KG1 (cell line): ENCODE data around the gene MFSD6.
"Not testable (repeated sequence)": the region's sequence is repeated elsewhere in the genome, so short reads cannot be mapped to it uniquely, and the experiment has no call there.

ENCODE experiments used
- DNase-seq: peaks from one replicate; lab custom pipeline; 2025; lab: John Stamatoyannopoulos, UW

MFSD6 gene

DNA sequence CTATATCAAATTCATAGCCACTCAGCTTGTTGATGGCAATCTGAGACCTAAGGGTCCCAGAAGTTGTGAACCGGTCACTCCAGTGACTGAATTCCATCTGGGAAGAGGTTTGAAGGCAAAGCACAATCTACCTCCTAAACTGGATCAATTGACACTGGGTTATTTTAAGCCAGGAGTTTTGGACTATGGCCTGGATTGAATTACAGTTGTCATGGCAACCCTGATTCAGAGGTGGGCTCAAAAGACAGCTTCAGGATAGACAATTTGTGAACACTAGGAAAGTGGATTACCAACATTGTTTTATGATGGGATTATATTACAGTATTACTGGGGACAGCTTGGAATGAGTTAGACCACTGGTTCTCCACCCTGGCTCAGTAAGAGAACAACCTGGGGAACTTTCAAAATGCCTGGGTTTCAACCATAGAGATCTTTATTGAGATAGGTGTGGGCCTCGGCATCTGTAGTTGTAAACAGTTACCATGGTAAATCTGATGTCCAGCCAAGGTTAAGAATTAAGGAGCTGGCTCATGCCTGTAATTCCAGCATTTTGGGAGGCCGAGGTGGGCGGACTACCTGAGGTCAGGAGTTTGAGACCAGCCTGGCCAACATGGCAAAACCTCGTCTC is 58.8 kb downstream of the MFSD6 start:
- DNase-seq = no peak

GRCh38 chr2:190467575-190468083 is 59.5 kb downstream of the MFSD6 start:
- DNase-seq = no peak

GRCh38 chr2:190468354-190468753 is 60.2 kb downstream of the MFSD6 start:
- not testable (repeated sequence) for DNase-seq

- peak; percentile 35 for DNase-seq
Measured at GRCh38 chr2:190468814-190469569, 60.8 kb downstream of the MFSD6 start.

DNA sequence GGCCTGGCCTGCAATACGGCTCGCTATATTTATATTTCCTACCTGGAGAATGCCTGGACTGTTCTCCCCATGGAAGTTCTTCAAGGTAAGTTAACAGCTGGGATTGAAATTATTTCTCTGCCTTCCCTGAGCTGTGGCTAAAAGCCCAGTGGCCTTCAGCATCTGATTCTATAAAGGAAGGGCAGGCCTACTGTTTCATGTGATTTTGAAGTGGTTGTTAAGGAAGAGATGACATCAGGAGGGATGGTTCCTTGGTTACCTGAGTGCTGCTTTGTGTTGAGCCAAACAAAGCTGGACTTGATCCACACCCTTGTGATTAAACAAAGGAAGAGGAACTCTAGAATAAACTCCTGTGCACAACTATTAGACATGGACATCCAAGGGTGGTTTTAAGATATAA is 61.6 kb downstream of the MFSD6 start:
- no peak for DNase-seq

- no peak for DNase-seq
Measured at GRCh38 chr2:190470256-190470826, 62.2 kb downstream of the MFSD6 start.

DNA sequence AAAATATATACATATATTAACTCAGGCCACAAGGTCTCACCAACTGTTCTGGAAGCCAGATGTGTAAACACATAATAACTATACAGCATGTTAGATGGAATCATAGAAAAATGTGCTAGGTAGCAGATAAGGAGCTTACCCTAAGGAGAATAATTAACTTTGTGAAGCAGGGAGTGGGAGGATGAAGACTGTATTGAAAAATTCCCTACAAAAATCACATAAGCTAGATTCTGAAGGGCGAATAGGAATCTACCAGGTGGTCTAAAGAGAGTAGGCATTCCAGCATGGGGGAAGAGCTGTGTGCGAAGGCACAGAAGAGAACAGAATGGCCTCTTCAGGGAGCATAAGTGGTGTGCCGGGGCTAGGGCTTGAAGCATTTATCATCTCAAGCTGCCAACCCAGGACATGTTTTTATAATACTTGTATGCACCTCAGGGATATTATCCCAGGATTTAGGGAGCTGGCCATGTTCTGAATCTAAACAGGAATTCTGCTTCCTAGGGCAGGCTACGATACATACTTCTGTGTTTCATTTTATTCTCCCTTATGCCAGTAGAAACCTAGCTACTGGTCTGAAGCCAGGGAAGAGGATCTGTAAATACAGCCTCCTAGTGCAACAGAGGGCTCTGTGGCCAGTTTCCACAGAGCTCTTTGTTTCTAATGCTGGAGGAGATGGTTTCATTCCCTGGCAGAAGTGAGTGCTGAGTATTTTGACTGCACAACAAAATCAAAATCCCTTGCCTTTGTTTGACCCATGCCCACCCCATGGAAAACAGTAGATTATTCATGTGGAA is 69.7 kb downstream of the MFSD6 start:
- DNase-seq = no peak

DNA sequence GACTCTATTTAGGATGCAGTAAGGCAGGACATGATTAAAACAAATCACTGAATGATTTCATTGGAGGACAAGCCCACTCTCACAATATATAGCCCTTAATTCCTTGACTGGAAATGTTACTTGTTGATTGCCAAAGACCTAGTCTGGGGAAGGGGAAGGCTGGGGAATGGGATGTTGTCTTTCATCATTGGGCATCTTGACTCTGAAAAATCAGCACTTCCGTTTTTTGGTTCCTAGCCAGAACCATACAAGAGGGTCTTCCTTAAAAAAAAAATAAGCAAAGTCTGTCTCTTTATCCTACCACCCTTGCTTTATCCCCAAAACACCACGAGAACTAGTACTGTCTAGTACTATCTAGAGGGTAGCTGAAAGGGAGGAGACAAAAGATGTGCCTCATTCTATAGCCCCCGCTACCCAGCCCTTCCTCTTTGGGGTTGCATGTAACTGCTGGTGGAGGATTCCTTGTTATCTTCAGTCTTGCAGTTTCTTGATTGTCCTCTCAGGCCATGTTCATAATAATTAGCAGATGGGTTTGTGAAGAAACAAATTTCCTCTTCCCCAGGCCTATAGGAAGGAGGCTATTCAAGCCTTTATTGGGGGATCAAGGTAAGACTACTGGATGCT is 70.5 kb downstream of the MFSD6 start:
- DNase-seq = no peak

DNA sequence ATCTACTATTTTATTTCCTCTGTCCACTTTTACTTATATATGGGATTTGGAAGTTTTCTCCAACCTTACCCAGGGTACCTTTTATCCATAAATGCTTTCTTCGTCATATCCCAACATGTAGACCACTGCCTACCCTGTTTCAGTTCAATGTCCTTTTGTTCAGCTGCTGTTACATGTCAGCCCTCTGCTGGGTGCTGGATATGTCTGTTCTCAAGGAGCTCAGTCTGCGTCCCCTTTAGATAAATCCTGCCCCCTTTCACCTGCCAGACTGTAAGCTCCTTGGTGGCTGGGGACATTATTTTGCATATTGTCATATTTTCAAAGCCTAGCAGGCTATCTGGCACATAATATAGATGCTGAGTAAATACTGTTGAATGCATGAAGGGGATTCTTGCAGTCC is 73.2 kb downstream of the MFSD6 start:
- no peak for DNase-seq

DNA sequence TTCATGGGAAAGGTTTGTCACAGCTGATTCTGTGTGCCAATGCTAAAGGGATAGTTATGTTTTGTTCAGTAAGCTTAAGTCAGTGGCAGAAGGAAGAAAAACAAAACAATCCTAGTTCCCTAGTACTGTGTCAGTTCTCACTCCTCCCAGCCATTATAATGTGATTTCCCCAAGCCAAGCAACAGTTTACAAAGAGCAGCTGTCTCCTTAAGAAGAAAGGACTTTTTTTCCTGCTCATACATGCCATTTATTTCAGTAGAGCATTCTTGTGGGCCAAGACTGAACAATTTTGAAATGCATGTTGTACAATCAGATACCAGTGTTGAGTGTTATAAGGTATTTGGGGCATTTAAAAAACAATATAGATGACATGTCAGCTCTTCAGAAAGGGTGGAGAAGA is 74.3 kb downstream of the MFSD6 start:
- DNase-seq = no peak

DNA sequence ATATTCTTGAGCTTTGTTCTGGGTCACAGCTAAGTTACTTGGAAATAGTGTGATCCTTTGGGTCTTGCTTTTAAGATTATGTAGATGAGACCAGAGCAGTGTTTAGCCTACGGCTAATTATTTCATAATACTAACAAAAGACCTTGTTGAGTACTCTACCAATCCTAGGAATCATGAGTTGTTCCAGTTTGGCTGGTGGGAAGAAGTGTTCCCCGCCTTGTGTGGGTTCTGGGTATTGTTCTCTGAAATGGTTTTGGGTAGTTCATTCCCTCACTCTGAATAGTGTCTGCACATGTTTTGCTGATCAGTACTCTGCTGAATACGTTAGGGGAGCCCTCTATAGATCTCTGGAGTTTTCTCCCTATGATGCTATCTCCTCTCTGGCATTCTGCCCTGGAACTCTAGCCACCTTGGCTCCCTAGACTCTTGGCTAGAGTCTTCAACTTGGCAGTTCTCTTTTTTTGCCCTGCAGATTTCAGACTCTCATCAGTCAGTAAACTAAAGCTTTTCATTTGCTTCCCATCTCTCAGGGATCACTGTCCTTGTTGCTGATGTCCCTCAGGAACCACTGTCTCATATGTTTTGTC is 78.0 kb downstream of the MFSD6 start:
- no peak for DNase-seq

DNA sequence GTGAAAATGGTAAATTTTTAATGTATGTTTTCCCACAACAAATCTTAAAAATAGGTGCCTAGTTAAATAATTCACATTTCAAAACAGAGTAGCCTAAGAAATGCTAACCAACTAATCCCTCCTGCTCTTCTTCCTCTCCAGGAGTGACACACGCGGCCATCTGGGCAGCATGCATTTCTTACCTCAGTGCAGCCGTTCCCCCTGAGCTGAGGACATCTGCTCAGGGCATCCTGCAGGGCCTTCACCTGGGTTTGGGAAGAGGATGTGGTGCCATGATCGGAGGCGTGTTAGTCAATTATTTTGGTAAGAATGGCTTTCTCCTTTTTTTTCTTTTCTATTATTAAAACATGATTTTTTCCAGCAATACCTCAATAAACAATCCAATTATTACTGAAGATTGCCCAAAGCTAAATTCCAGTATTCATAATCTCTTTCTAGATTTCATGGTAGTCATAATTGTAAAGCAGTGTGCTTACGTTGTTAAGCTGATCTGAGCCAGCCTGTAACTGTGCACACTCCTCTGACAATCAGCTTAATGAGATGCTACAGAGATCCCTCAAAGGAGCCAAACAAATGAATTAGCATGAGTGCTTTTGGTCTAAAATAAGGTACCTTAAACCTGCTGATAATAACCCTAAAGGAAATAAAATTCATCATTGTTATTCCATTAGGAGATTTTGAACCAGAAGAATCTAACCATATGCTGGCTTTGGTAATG is 80.5 kb downstream of the MFSD6 start:
- no peak for DNase-seq

GRCh38 chr2:190489475-190489874 is 81.3 kb downstream of the MFSD6 start:
- no peak for DNase-seq

DNA sequence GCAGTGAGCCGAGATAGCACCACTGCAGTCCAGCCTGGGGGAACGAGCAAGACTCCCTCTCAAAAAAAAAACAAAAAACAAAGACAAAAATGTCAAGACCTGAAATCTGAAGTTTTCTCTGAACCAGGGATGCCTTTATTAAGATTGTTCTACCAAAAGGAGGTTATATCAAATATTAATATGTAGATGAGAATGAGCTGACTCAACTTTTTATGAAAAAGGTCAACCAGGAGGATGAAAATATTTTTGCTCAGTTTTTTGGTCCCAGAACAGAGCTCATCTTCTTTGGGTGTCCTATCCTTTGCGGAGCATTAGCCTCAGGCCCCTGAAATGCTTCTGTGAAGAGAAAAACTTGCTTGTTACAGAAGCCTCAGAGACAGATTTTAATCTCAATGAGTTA is 82.3 kb downstream of the MFSD6 start:
- no peak for DNase-seq

DNA sequence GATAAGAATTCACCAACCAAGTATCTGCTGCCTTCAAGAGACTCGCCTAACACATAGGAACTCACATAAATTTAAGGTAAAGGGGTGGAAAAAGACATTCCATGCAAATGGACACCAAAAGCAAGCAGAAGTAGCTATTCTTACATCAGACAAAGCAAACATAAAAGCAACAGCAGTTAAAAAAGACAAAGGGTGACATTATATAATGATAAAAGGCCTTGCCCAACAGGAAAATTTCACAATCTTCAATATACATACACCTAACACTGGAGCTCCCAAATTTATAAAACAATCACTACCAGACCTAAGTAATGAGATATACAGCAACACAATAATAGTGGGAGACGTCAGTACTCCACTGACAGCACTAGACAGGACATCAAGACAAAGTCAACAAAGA is 84.9 kb downstream of the MFSD6 start:
- no peak for DNase-seq

DNA sequence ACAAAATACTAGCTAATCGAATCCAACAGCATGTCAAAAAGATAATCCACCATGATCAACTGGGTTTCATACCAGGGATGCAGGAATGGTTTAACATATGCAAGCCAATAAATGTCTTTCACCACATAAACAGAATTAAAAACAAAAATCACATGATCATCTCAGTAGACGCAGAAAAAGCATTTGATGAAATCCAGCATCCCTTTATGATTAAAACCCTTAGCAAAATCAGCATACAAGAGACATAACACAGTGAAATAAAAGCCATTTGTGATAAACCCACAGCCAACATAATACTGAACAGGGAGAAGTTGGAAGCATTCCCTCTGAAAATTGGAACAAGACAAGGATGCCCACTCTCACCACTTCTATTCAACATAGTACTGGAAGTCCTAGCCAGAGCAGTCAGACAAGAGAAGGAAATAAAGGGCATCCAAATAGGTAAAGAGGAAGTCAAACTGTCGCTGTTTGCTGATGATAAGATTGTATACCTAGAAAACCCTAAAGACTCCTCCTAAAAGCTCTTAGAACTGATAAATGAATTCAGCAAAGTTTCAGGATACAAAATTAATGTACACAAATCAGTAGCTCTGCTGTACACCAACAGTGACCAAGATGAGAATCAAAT is 86.6 kb downstream of the MFSD6 start:
- not testable (repeated sequence) for DNase-seq

DNA sequence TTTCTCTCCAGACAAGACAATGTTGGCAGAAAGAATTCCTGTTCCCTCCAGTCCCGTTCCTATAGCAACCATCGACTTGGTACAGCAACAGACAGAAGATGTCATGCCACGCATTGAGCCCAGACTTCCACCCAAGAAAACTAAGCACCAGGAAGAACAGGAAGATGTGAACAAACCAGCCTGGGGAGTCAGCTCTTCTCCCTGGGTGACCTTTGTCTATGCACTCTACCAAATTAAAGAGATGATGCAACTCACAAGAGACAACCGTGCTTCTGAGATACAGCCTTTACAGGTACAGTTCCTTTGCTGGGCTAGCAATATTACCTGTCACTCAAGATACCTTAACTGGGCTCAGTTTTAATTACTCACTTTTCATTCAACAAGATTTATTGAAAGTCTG is 89.3 kb downstream of the MFSD6 start:
- DNase-seq = no peak

- DNase-seq = no peak
Measured at GRCh38 chr2:190499273-190499672, 91.1 kb downstream of the MFSD6 start.

- DNase-seq = no peak
Measured at GRCh38 chr2:190500054-190500502, 91.9 kb downstream of the MFSD6 start.

DNA sequence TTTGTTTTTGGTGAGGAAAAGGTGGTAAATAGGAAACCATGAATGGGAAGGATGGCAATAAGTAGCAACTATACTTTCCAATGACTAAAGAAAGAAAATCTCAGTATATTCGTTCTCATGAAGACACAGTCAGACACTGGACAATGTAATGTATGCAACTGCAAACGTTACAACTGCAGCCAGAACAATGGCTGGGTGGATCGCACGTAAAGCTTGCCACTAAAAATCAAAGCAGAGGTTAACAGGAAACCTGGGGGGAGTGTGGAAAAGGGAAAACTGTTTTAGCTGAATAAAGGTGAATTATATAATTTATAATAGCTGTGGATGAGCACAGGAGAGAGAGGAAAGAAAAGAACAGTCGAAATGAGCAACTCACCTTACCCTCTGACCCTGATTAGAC is 93.1 kb downstream of the MFSD6 start:
- no peak for DNase-seq
